Adrenal gland (tissue), 12 donors: Measurements from ENCODE around the gene UBAC1. TPM values are rescaled to one million over a fixed set of nuclear protein-coding genes. Genes with fewer than 3 reads are reported as not detected.

Source experiments
- DNase-seq, 7 donors: peaks; one replicate each; pipeline ENCODE4 v3.0.0-alpha.2; 2019 to 2020
- H3K27ac ChIP-seq, 5 donors: fragments of 200-600 bp; sonication (generic) in 4 of 5; 1 replicate in 3 of 5; 2 replicates in 2 of 5; pipeline versions ENCODE4 v1.5.1 to v1.8.0; 2016 to 2020; ENCODE audit warnings: mild to moderate bottlenecking in 1 of 5
- H3K27me3 ChIP-seq: fragments of 200-600 bp; 2 replicates; pipeline ENCODE4 v1.8.0; 2021
- H3K36me3 ChIP-seq, 2 donors: fragments of 200-600 bp; replicated peaks in 1 of 2; 1 replicate in 1 of 2; 2 replicates in 1 of 2; pipeline versions ENCODE4 v1.5.1 to v1.8.0; 2018 to 2022
- H3K4me1 ChIP-seq, 2 donors: fragments of 200-600 bp; replicated peaks in 1 of 2; 1 replicate in 1 of 2; 2 replicates in 1 of 2; pipeline versions ENCODE4 v1.5.1 to v1.8.0; 2018 to 2021
- H3K4me3 ChIP-seq, 4 donors: fragments of 200-600 bp; sonication (generic) in 3 of 4; one replicate each; pipeline ENCODE4 v1.5.1; 2016 to 2018
- H3K9me3 ChIP-seq, 3 donors: fragments of 200-600 bp; sonication (generic) in 1 of 3; replicated peaks in 1 of 3; 1 replicate in 2 of 3; 2 replicates in 1 of 3; pipeline versions ENCODE4 v1.5.1 to v1.8.0; 2016 to 2021
- POLR2A ChIP-seq, 2 donors: fragments of 450-650 bp; IDR thresholded peaks; one replicate each; pipeline ENCODE4 v1.6.1; 2017; ENCODE audit warnings: antibody characterized with exemption in 2 of 2, mild to moderate bottlenecking in 2 of 2, moderate library complexity in 1 of 2
- WGBS, 4 donors: extraction: QIAGEN DNeasy Blood & Tissue Kit in 2 of 4; methylation state at CpG; one replicate each; pipeline versions ENCODE4 v1.1.5 to v1.1.7; 2013 to 2017; 5-methylcytosine and 5-hydroxymethylcytosine counted together
- intact Hi-C, 2 donors: fragments of 100-400 bp; cut with DNase I; formaldehyde crosslinking; loops; one replicate each; pipeline versions ENCODE4 v1.14.1 to v1.15.0; 2022 to 2023
- polyA plus RNA-seq, 3 donors: library from polyadenylated mRNA; stranded (reverse); fragments of 200-250 nt in 2 of 3; fragments of 350-450 nt in 1 of 3; fragmentation: Illumina TruSeq in 1 of 3; extraction: RNeasy Lipid Tissue Mini Kit (QIAGEN cat#74804) in 1 of 3; gene quantifications; one replicate each; pipeline ENCODE4 v1.2.3, GENCODE V29; 2013 to 2014
- total RNA-seq, 9 donors: library from RNA; depleted of rRNA in 4 of 9; stranded (reverse); fragments of >200 nt in 4 of 9; fragments of 120-200 nt in 1 of 9; fragmentation: NEBNext Ultra II Directional in 1 of 9; extraction: Animal tissue kit (Norgen Biotek cat#: 25700) in 1 of 9; gene quantifications; one replicate each; pipeline versions ENCODE4 v1.1.0 to v1.2.4, GENCODE V29; 2013 to 2023
- TF ChIP-seq, protein P1 (sequence below), 6 experiments: fragments of 450-650 bp in 4 of 6; fragments of 200-600 bp in 2 of 6; sonication (generic) in 1 of 6; IDR thresholded peaks; 1 replicate in 5 of 6; 2 replicates in 1 of 6; pipeline versions ENCODE4 v1.5.1 to v1.8.0; 2016 to 2021; ENCODE audit warnings: antibody characterized with exemption in 6 of 6, mild to moderate bottlenecking in 2 of 6, moderate library complexity in 1 of 6
- donor health status: healthy with polysubstance abuse.
- donor health status: Bipolar disorder and iron deficiency.
- donor health status: DM: yes; HTN: yes; CAD: no.
- donor health status: DM: no; HTN: no; CAD: no.
- donor health status: DM: no; HTN: no; CAD: no.
- donor health status: DM: yes; HTN: yes; CAD: no.

UBAC1 gene
- total and polyA plus RNA-seq, 12 donors: 20.2 to 63.3 (median 37.9) TPM

DNA sequence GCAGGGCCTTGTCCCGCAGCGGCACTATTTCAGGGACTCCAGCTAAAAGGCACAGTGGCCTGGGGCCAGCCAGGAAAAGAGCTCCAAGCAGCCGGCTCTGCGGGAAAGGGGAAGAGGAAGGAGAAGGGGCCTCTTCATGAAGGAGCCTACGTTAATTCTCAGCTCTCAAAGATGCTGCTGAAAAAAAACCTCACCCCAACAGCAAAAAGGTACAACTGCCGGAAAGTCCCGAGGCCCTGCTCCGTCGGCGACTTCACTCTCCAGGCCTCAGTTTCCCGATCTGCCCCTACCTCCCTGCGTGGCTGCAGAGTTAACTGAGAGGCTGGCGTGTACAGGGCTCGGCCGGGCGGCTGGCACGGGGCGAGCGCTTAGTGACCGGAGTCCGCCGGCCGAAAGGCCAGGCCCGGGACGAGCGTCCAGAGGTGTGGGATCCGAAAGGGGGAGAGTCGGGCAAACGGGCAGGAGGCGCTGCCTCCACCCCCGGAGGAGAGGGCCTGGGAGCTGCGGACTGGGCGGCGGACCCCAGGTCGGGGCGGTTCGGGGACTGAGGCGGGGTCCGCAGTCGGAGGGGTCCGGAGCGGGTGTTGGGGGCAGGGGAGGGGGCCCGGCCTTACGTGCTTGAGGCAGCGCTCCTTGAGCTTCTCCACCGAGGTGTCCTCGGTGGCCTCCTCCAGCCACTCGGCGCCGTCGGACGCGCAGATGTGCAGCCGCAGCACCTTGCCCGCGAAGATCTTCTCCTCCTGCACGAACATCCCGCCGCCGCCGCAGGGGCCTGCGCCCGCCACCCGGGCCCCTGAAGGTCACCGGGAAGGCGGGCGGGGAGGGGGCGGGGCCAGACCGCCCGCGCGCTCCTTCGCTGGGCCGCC is 529 bp downstream of the UBAC1 start:
- Histone ChIP-seq H3K4me3 (peak overlapping the region; percentile 34 to 99 (median 62)), H3K36me3 (no peaks in the 10 kb centered on the region), H3K27me3 (no peaks in the 10 kb centered on the region), H3K9me3 (no peaks in the 10 kb centered on the region), H3K27ac (peak overlapping the region; percentile 40 to 95 (median 76)), H3K4me1 (peaks cover 6 to 13% of the 10 kb centered on the region in 2 donors)
- TF ChIP-seq POLR2A (IDR thresholded peaks at IDR 0.05): peak; percentile 31 to 35
- TF ChIP-seq, protein P1, sequence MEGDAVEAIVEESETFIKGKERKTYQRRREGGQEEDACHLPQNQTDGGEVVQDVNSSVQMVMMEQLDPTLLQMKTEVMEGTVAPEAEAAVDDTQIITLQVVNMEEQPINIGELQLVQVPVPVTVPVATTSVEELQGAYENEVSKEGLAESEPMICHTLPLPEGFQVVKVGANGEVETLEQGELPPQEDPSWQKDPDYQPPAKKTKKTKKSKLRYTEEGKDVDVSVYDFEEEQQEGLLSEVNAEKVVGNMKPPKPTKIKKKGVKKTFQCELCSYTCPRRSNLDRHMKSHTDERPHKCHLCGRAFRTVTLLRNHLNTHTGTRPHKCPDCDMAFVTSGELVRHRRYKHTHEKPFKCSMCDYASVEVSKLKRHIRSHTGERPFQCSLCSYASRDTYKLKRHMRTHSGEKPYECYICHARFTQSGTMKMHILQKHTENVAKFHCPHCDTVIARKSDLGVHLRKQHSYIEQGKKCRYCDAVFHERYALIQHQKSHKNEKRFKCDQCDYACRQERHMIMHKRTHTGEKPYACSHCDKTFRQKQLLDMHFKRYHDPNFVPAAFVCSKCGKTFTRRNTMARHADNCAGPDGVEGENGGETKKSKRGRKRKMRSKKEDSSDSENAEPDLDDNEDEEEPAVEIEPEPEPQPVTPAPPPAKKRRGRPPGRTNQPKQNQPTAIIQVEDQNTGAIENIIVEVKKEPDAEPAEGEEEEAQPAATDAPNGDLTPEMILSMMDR (IDR thresholded peaks at IDR 0.05): no peak
- intact Hi-C loops: loop anchor here in 1 of 2 donors (10.0 kb wide), 1 partner anchor 256 kb away; the partner anchor contains the start of gene KCNT1
- peak in 3 of 7 donors; percentile 49 to 53 (median 52) for DNase-seq
- 0 to 1% (median 0%) methylated on average over 7 to 74 of the region's 74 CpGs for WGBS, 4 donors

DNA sequence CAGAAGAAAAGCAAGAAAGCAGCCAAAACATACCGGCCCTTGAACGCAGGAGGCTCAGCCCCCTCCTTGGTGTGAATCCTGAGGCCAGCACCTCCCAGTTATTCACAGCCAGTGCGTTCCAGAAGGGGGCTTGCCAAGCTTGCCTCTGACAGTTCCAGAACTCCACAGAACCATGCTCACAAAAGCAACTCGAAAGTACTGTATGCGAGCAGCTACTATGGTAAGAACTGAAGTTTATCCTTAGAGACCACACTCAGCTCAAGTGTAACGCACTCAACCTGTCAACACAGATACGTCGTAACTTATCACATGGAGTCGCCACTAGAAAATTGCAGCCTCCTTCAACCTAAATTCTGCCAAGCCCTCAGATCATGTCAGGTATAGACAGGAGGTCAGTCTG is 1.4 kb downstream of the UBAC1 start:
- Histone ChIP-seq H3K27me3 (no peaks in the 10 kb centered on the region), H3K4me1 (peaks cover 6 to 13% of the 10 kb centered on the region in 2 donors), H3K9me3 (no peaks in the 10 kb centered on the region), H3K36me3 (no peaks in the 10 kb centered on the region), H3K4me3 (peak overlapping the region in 1 of 4 donors; percentile 99), H3K27ac (peak overlapping the region in 2 of 5 donors; percentile 76 to 83)
- 50 to 74% (median 59%) methylated on average over 7 to 9 of the region's 9 CpGs for WGBS, 4 donors
- TF ChIP-seq POLR2A (IDR thresholded peaks at IDR 0.05): no peak
- TF ChIP-seq, protein P1 (IDR thresholded peaks at IDR 0.05): no peak
- DNase-seq: no peak
- intact Hi-C loops: loop anchor here in 1 of 2 donors (5.0 to 10.0 kb wide), 2 partner anchors 93 to 255 kb away; partner anchors contain the start of gene KCNT1

DNA sequence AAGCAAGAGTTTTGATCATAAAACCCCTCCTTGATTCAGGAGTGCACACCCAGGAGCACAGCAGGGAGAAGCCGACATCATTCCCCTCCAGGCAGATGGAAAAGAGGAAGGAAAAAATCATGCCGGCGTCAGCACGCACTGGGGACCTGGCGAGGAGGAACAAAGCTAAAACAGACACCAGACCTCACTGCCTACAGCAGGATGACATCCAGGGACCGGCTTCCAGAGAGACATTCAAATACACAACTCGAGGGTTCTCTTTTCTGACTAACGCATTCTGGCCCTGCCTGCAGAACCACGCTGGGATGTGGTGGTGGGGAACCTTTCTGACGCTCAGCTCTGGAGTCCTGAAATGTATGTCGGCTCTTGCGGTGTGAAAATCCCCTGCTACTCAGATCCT is 2.7 kb downstream of the UBAC1 start:
- peak overlapping the region in 1 of 5 donors; percentile 18 for H3K27ac ChIP-seq
- peaks cover 6 to 13% of the 10 kb centered on the region in 2 donors for H3K4me1 ChIP-seq
- H3K9me3 ChIP-seq: no peaks in the 10 kb centered on the region
- no peak overlapping the region for H3K4me3 ChIP-seq
- peak in 2 of 7 donors; percentile 40 to 54 for DNase-seq
- no peak for TF ChIP-seq POLR2A (IDR thresholded peaks at IDR 0.05)
- TF ChIP-seq, protein P1 (IDR thresholded peaks at IDR 0.05): no peak
- no peaks in the 10 kb centered on the region for H3K27me3 ChIP-seq
- H3K36me3 ChIP-seq: peaks cover 0 to 8% of the 10 kb centered on the region in 2 donors
- intact Hi-C loops: loop anchor here in 1 of 2 donors (5.0 kb wide), 1 partner anchor 91 kb away; no protein-coding TSS in a partner anchor
- WGBS, 4 donors: 77 to 91% (median 82%) methylated on average over 12 of the region's 12 CpGs

DNA sequence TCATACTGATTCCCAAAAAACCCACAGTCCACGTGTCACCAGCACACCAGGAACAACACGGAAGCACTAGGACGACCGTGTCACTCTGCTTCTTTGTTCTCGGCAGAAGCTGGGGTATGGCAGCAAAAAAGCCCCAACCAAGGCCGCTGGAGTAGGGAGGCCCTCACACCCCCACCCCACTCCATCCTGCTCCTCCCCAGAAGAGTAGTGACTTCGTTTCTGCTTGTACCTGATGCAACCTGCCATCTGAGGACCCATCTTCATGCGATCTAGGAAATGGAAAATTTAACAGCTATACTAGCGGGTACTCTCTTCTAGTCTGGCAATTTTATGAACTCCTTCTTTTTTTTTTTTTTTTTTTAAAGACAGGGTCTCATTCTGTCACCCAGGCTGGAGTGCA is 3.7 kb downstream of the UBAC1 start:
- TF ChIP-seq, protein P1 (IDR thresholded peaks at IDR 0.05): no peak
- TF ChIP-seq POLR2A (IDR thresholded peaks at IDR 0.05): no peak
- no peak overlapping the region for H3K4me3 ChIP-seq
- no peak overlapping the region for H3K27ac ChIP-seq
- no peak for DNase-seq
- peaks cover 0 to 18% of the 10 kb centered on the region in 2 donors for H3K36me3 ChIP-seq
- no peaks in the 10 kb centered on the region for H3K9me3 ChIP-seq
- intact Hi-C loops: loop anchor here in 1 of 2 donors (5.0 kb wide), 1 partner anchor 90 kb away; no protein-coding TSS in a partner anchor
- peaks cover 6 to 13% of the 10 kb centered on the region in 2 donors for H3K4me1 ChIP-seq
- no peaks in the 10 kb centered on the region for H3K27me3 ChIP-seq
- 80 to 91% (median 88%) methylated on average over 9 of the region's 9 CpGs for WGBS, 4 donors
